GM19043 (cell line): ENCODE data around the gene CFAP46.

Experiments used
- ATAC-seq: cut with Tn5 transposase; IDR thresholded peaks from one replicate; pipeline ENCODE4 v1.9.1; 2021; ENCODE audit warnings: low read depth; ENCODE audit not compliant: unreplicated experiment

The CFAP46 gene

DNA sequence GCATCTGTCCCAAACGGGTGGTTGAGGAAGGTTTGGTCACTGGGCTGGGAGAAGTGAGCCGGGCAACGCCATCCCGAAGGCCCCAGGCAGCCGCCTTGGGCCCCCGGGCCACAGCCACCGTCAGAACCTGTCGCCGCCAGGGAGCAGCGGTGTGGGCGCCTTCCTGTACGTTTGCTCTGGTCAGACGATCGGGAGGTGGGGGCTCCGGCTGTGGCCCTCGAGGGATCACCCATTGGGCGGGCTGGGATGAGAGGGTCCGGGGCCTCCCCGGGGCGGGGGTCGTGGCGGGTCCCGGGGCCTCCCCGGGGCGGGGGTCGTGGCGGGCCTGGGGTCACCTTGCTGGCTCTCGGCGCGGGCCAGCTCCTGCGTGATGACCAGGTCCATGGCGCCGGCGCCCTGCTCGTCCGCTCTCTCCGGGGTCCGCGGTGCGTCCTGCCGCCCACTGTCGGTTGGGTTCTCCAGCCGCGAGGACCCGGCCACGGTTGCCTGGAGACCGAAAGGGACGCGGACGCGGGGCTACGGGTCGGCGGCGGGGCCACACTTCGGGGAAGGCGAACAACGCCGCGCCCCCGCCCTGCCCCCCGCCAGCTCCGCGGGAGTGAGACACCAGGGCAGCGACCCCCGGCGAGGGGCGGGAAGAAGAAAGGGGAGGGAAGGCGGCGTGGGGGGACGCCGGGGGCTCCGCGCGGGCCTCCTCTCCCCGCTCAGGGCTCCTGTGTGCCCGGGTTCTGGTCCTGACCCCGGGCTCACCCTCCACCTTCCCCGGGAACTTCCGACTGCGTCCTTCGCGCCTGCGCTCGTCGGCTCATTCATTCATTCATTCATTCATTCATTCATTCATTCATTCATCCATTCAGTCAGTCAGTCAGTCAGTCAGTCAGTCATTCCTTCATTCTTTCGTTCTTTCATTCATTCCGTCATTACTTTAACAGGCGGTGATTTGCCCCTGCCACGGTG is at the start of gene CFAP46:
TSS of gene CFAP46 (minus strand) at position 470 of the 957 bp plus-strand sequence. CDS start at position 384, 86 bp downstream.
- ATAC-seq, result no peak

DNA sequence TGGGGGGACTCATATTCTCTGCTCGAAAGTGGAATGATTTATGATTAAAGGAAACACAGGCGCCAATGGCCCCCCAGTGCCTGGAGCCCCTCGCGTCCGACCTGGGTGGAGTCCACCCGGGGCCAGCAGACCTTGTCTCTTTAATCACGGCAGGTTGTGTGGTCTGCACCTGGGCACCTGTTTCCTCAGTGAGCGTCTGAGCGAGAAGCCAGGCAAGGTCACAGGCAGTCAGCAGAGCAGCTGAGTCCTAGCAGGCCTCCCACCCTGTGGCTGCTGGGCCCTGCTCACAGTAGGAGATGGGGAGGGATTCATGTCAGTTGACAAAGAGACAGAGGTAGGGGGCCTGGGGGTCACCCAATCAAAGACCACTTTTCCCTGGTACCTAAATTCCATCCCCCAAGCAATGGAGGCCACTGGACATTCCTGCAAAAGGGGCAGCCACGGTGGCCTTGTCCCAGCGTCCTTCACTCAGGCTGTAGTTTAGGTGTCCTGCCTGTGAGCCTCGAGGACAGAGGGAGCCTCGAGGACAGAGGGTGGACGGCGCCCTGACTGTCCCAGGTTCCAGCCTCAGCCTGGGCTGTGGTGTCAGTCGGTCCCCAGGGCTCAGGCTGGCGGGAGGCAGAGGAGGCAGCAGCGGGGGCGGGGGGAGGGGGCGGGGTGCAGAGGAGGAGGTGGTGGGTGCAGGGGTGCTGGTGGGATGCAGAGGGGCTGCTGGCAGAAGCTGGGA is 49.5 kb upstream of the CFAP46 start:
- no peak for ATAC-seq

DNA sequence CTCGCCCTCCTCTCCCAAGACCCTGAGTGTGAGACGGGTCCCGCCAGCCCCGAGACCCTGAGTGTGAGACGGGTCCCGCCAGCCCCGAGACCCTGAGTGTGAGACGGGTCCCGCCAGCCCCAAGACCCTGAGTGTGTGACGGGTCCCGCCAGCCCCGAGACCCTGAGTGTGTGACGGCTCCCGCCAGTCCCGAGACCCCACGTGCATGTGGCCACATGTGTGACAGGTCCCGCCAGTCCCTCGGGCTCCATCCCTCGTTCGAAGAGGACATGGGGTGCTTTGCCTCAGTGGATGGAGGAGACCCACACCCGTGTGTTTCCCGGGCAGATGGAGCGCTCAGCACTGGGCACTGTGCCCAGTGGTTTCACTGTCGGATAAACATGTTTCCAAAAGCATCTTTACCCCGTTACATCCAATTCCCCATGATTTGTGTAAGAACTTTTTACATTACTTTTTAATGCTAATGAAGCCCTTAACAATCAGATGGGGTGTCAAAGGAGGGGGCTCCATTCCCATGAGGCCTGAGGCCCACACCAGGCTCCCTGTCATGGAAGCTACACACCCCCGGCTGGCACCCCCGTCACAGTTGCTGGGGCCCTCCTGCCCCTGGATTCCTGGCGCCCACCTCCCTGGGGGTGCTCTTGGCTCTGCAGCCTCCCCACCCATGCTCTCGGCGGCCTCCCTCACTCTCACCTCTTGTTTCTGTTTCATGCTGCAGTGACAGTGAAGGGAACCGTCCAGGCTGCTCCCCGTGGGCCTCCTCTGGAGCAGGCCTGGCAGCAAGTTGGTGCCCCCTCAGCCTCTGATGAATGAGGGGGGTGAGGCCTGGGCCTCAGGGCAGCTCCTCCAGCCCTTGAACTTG is 48.5 kb upstream of the CFAP46 start:
- no peak for ATAC-seq

DNA sequence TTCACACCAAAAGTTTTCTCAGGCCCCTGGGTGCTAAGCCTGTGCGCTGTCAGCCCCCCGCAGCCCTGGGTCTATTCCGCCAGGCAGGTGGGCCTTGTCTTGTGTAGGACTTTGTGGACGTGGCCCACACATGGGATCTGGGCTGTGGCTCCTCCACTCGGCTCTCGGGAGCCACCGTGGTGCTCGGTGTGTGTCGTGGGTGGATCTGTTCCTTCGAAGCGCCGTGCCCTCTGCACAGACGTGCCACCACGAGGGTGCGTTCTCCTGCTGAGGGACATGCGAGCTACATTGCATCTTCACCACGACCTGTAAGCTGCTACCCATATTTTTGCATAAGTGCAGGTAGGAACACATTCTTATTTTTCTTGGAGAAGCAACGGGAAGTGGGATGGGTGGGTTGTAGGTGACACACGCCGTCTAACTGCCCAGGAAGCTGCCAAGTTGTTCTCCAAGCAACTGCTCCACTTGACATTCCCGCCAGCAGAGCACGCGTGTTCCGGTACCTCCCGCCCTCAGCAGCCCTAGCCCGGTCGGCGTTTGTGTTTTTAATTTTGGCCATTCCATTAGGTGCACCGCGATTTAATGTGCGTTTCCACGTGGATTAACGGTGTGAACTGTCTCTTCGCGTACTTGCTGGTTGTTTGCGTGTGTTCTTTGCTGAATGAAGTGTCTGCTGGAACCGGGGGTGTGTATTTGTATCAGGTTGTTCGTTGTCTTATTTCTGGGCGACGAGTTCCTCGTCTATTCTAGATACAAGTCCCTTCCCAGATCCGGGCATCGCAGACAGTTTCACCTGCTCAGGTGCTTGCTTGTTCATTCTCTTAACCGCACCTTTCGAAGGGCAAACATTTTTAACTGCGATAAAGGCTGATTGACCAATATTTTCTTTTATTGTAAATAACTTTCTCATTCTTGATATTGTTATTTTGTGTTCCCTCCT is 47.4 kb upstream of the CFAP46 start:
- ATAC-seq, result no peak

DNA sequence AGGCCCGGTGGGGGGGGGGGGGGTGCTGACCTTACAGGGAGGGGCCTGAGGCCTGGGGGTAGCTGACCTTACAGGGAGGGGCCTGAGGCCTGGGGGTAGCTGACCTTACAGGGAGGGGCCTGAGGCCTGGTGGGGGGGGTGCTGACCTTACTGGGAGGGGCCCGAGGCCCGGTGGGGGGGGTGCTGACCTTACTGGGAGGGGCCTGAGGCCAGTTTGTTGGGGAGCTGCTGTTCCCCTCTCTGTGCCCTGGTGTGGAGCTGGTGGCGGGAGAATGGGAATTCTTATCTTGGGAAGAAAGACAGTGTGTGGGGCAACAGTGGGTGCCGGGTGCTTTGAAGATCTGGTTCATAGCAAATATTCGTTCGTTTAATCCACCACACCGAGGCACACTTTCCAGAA is 46.6 kb upstream of the CFAP46 start:
- ATAC-seq, result no peak

DNA sequence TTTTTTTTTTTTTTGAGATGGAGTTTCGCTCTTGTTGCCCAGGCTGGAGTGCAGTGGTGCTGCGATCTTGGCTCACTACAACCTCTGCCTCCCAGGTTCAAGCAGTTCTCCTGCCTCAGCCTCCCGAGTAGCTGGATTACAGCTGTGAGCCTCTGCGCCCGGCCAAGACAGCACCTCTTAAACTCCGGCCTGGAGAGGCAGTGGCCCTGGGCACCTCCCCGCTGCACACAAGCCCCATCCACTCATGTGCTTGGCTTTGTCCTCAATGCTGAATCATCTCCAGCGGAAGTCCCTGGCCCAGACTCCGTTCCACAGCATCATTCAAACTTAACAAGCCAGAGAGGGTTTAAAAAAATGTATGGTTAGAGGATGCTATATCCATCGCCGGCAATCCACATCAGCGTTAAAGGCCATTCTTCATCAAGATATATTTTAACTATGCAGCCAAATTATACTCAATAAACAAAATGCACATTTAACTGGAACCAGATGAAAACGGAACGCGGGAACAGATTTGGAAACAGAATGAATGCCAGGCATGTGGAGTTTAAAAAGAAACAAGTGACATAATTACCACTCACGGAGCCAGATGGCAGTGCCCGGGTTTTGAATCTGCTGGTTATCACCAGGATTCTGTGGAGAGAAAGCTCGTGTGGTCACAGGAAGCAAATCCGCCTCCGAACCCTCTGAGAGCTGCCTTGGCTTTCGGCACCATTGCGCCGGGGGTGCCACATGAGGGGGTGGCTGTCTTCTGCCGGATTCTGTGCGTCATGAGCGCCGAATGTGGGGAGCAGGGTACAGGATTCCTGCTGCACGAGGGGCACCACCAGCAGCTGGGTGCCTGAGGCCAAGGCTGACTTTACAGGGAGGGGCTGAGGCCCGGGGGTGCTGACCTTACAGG is 45.6 kb upstream of the CFAP46 start:
- ATAC-seq, result no peak

DNA sequence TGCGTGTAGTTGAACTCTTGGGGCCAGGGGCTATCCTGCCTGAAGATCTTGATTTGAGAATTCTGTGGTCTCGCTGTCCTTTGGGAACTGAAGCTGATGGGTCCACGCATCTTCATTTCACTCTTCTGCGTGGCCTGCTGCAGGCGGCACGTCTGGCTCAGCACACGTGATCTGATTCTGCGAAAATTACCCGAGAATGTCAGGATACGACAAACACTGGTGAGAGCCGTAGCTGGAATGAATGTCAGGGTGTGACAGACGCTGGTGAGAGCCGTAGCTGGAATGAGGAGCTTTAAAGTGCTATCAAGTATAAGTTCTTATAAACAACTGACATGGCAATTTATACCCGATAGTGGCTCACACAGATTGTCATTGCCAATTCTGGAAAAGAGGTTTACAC is 44.6 kb upstream of the CFAP46 start:
- no peak for ATAC-seq

DNA sequence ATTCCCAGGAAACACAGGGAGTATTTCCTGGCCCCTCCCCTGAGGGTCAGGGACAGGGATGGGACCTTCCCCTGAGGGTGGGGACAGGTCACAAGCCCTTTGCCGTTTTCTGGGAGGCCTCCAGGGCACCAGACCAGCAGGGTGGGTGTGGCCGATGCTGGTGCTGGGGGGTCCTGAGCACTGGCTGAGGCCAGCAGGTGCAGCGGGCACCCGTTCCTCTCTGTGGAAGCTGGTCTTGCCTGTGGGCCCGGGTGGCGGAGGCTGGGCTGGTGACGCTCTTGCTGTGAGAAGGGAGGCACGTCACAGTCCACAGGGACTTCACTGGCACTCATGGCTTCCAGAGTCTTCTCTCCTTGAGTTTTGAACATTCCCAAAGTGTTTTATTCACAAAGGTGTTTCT is 44.2 kb upstream of the CFAP46 start:
- no peak for ATAC-seq

DNA sequence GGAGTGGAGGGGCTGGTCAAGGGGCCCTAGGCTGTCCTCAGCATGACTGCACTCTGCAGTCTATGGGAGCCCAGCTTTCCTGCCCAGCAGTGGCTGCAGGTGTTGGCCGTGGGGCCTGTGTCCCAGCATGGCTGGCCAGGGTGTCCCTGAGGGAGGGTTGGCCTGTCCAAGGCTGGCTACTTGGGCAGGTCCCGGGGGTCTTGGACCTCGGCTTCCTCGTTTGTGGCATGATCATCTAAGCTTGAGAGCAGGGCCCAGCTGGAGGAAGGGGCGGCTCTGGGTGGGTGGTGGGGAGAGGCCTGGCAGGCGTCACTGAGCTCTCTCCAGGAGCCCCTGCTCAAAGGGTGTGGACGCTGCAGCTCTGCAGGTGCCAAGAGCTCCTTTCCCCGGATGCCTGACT is 43.7 kb upstream of the CFAP46 start:
- no peak for ATAC-seq

DNA sequence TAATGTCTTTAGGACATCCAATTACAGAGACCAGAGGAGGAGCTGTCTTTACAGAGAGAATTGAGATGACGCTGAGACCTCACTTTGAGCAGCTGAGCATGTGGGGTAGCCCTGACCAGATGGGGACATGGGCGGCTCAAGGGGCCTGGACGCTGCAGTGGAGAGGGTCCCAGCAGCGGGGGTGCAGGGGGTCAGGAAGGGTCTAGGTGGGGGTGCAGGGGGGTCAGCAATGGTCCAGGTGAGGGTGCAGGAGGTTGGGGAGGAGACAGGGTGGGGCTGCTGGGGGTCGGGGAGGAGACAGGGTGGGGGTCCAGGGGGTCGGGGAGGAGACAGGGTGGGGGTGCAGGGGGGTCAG is 43.2 kb upstream of the CFAP46 start:
- no peak for ATAC-seq

DNA sequence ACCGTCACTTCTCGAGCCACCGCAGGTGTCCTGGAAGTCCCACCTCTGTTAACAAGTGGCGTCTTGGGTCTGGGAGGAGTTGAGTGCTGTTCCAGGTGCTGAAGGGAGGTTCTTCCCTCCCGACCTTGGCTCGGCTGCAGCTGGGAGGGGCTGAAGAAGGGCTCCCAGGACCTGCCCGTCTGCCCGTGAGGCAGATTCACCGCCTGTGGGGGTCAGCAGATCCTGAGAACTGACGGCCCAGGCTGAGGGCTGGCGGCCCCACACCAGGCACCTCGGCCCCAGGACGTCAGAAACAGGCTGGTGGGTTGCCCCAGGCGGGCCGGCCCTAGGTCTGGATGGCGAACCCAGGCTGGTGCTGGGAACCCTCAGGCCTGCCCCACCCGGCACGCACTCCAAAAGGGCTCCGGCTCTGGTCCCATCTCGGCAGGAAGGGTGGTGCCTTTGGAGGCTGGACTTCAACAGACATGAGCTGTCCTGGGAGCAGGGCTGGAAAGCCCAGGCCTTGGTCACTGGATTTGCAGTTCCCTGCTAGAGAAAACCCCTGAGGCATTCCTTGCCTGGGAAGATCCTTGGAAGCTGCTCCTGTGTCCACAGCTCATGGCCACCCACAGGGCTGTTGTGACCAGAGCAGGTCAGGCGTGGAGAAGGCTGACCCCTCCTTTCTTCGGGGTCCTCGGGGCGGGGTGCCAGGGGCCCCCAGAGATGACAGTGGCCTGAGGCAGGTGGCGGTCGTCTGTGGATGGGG is 42.6 kb upstream of the CFAP46 start:
- no peak for ATAC-seq

DNA sequence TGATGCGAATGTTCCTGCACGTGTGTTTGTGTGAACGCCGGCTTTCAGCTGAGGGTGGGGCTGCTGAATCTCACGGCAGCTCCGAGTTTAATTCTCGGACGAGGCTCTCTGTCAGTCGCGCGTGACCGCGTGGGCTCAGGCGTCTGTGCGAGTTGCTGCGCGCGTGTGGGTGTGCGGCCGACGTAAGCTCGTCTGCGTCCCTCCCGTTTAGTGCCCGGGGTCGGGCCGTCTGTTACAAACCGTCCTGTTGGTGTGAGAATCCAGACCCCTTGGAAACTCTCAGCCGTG is 41.6 kb upstream of the CFAP46 start:
- no peak for ATAC-seq

DNA sequence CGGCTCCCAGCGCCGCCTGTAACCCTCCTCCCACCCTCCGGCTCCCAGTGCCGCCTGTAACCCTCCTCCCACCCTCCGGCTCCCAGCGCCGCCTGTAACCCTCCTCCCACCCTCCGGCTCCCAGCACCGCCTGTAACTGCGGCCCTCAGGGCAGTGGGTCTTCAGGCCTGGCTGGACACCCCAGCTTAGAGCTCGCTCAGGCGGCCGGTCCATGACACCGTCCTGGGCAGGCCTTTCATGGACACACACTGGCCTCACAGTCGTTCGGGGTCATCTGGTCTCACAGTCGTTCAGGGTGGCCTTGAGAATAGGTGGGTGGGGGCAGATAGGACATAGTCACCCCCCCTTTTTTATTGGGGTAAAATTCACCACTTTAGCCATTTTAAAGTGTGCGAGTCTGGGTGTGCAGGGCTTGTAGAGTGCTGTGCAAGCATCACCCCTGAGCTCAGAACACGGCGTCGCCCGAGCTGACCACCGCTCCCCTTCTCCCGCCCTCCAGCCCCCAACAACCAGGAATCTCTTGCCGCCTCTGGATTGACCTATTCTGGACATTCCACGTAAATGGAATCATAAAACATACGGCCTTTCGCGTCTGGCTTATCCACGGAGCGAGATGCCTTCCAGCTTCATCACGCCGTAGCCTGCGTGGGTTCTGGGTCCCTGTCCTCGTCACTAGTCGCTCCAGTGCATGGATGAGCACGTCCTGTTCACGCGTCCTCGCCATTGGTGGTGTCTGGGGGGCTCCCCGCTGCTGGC is 41.1 kb upstream of the CFAP46 start:
- no peak for ATAC-seq

DNA sequence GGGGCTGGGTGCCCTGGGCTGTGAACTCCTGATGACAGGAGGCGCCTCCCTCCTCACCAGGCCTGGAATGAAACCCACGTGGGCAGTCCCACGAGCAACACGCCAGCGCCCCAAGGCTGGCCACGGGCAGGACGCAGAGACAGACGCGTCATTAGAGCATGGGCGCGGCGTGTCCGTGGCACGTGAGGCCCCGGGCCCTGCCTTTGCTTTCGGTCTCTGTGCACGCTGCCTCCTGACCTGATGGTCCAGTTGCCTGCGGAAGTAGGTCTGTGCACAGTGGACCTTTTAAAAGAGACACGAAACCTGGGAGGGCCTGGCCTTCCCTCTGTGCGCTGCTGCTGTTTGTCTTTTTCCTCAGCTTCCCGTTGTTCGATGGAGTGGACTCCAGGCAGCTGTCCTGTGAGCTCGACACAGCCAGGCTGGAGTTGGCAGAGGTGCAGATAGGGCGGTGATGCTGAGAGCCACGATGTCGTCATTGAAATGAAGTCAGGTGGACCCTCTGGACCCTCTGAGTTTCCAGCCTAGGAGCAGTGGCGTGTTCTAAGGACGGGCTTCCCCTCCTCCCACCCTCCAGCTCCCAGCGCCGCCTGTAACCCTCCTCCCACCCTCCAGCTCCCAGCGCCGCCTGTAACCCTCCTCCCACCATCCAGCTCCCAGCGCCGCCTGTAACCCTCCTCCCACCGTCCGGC is 40.1 kb upstream of the CFAP46 start:
- ATAC-seq, result no peak

DNA sequence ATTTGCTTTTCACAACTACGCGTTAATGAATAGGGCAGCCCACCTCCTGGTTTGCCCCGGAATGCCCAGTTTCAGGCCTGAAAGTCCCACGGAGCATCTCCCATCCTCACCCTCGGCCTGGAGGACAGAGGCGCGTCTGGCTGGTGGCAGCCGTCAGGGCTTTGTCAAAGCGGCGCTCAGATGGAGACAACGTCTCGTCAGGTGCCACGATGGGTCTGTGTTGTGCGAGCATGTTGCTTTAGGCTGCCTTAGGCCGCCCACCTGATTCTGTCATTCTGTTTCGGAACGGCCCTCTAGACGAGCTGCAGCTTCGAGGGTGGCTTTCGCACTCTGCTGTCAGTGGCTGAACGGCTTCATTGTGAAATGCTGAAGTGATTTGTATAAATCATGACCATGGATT is 39.4 kb upstream of the CFAP46 start:
- no peak for ATAC-seq

DNA sequence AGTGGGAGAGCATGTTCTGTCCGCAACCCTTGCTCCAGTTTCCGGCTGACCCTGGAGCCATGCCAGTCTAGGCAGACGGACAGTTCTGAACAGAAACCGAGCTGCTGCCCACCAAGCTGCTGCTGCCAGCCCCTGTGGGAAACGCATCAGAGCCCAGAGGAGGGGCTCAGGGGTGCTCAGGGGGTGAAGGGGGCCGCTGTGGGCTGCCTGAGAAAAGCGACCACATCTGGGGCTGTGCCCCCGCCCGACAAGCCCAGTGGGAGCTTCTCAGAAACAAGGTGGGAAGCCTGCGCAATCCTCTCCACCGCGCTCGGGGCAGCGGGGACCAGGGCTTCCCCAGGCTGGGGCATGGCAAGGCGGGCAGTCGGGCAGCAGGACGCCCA is 38.8 kb upstream of the CFAP46 start:
- ATAC-seq, result no peak
